Renal pelvis (tissue), 4 donors: ENCODE measurements around the gene ATP1A1. TPM values are rescaled to one million over a fixed set of nuclear protein-coding genes. Genes with fewer than 3 reads are reported as not detected.

Experiments
- DNase-seq: peaks from one replicate; pipeline ENCODE4 v3.0.0-alpha.2; 2013
- polyA plus RNA-seq, 3 donors: library from polyadenylated mRNA; unstranded; fragments of 120-200 nt; gene quantifications; one replicate each; pipeline ENCODE4 v1.2.1, GENCODE V29; 2013; ENCODE audit not compliant: insufficient read length in 3 of 3

The ATP1A1 gene
- polyA plus RNA-seq, 3 donors, result 758 to 858 (median 851) TPM

DNA sequence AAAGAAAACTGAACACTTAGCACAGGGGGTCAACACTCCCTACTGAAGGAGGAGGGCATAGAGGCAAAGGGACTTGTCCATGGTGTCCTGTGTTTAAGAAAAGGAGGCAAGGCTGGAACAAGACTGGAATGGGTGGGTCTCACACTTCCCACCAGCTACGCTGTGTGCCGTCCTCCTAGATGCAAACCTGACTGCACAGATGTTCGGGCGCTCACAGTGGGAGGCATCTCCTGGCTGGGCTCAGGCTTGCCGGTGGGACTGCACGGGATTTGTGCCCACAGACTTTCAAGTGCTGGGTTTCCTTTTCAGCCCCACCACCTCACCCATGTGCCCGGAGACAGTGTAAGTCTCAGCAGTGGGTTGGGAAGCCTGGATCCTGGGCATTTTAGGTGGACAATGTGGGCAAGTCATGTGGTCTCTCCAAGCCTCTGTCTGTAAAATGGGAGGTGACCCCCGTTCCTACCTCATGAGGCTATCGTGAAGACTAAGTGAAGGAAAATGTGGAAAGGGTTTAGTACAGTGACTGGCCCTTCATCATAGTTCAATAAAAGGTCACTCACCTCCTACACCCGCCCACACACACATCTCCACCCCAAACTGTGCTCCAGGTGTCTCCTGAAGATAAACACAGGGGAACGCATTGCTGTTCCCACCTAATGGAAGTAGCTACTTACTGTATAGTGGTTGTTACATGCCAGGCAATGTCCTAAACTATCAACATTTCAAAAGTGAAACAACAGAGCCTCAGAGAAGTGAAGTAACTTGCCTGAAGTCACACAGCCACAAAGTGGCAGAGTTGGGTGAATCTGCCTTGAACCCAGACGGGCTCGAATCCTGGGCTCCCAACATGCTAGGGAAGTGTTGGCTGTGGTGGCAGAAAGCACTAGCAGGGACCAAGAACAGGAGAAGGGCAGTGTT, 36.0 kb downstream of the ATP1A1 start:
- DNase-seq, result no peak

DNA sequence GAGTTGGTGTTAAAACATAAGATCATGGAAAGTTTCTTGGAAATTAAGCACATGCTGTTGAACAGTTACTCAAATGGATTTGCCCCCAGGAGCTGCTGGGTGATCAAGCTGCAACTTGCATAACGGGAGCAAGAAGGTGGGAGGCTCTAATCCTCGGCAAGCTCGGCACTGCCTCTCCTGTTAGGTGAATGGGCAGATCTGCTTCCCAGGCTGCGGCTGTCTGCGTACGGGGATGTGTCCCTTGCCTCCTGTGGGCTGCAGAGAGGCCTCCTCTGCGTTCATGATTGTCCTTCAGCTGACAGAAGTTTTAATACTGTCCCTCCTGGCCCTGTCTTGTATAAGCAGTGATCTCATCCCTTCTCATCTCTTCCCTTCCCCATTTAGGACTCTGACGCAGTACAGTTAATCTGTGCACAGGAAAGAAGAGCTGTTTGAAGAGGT, 36.7 kb downstream of the ATP1A1 start:
- no peak for DNase-seq

DNA sequence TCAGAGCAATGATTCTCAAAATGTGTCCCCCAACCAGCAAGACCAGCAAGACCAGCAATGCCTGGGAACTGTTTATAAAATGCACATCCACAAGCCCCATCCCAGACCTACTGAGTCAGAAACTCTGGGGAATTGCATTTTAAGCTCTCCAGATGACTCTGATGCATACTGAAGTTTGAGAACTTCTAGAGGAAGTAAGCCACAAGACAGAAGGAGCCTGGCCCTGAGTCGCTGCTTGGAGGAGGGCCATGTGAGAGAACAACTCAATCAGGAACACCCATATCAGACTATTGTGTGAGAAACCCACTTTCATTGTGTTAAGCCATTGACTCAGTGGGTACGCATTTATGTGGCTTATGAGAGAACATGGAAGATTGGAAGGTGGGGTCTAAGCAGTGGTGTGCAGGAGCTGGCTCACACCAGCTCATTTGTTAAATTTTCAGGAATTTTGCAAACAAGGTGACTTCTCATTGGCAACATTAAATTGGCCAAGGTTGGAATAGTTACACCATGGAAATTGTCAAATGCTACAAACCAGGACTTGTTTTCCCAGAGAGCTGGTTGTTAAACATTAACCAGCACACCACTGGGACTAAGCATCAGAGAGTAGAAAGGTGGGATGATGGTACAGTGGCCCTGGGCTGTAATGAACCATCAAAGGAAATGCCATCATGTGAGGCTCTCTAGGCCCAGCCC, 38.9 kb downstream of the ATP1A1 start:
- DNase-seq, result peak; percentile 29

DNA sequence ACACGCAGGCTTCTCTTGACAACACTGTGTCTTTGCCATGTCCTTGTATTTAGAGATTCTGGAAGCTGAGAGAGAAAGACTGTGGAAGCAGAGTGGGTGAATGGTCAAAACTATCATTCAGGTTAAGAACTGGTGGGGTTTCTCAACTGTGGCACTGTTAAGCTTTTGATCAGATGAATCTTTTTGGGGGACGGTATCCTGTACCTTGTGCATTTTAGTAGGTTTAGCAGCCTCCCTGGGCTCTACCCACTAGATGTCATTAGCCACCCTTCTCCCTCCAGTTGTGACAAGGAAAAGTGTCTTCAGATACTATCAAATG, 39.4 kb downstream of the ATP1A1 start:
- DNase-seq, result no peak

DNA sequence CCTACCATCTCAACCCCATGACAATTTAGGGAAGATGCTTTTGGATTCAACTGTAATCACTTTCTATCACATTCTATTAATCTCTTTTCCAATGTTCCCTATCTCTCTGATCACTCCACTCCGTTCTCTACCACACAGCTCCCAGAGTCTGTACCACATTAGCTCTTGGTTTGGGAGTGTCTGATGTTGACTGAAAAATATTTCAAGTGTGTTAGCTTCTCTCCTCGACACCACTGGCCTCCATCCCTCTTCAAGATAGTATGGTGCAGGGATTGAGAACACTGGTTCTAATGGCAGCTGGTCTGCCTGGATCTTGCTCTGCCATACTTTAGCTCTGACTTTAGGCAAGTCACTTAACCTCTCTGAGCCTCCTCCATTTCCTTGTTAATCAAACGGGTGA, 39.9 kb downstream of the ATP1A1 start:
- DNase-seq, result no peak

DNA sequence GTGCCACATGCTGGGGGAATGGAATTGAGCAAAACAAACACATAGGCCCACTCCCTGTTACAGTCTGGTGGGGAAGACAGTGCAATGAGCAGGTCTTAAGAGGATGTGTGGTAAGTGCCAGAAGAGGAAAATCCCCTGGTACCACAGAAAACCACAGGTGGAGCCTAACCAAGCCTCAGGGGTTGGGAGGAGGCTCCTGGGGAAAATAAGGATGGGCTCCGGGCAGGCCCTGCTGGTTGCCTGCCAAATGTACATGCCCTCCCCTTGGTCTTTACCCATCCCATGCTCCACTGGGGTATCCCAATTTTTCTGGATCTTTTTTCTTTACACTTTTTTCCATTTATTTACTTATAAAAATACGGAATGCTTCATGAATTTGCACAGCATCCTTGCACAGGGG, 40.4 kb downstream of the ATP1A1 start:
- no peak for DNase-seq

DNA sequence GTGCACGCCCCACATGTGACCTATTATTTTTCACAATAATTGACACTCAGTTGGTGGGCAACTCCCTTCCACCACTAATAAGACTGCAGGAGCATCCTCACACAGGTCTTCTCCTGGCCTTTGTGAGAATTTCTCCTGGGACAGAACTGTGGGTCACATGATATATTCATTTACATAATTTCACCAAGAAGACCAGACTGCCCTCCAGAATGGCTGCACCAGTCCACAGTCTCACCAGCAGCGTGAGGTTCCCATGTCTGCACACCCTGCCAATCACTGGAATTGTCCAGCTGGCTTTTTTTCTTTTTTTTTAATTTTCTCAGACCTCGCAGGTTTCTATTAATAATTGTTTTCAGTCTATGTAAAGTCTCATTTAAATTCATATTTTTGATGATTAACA, 41.3 kb downstream of the ATP1A1 start:
- no peak for DNase-seq

DNA sequence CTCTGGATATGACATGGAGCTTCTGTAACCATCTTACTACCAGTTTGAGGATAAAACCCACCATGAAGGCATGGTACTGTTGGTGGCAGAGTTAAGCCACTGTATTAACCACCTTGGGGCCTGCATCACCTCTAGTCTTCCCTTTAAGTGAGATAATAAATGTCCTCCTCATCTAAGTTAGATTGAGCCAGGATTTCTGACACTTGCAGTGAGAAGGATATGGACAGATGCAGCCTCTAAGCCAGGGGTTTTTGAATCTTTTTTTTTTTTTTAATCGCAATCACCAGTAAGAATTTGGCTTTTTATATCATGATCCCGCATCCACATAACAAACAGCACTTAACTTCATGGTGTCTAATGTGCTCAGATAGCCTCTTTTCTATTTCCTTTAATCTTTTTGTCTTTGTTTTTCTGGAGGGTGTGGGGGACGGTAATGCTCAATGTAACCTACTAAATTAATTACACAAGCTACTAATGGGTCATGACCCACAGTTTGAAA, 42.2 kb downstream of the ATP1A1 start:
- DNase-seq, result no peak

DNA sequence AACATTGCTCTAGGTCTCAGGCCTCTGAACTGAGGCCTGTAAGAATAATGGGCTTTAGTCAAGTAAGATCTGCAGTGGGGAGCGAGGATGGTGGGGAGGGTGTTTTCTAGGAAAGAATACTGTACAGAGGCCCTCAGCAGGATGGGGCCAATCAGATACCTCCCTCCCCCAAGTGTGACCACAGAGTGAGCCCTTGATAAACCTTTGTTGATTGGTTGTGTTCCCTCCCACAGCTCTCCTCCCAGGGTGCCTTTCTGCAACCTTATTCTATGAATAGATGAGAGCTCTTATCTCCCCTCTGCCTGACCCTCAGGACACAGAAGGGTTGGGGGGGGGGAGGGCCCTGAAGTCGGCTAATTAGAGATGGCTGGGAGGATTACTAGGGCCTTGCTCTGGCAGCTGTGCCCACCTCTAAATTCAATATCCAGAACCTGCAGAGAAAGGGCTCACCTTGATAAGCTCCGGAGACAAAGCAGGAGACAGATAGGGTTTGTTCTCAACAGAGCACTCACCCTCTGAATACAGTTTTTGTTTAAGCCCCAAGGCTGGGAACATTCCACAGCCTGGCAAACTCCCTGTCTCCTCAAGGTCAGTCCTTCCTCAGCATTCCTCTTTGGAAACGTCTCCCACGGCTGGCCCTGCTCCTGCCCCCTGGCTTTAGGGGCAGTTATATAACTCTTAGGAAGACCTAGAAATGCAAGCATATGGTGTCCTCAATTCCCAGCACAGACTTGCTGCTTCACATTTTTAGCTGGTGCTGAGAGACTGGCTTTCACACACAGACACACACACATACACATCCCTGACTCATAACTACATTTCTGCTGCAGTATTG, 42.9 kb downstream of the ATP1A1 start:
- no peak for DNase-seq

DNA sequence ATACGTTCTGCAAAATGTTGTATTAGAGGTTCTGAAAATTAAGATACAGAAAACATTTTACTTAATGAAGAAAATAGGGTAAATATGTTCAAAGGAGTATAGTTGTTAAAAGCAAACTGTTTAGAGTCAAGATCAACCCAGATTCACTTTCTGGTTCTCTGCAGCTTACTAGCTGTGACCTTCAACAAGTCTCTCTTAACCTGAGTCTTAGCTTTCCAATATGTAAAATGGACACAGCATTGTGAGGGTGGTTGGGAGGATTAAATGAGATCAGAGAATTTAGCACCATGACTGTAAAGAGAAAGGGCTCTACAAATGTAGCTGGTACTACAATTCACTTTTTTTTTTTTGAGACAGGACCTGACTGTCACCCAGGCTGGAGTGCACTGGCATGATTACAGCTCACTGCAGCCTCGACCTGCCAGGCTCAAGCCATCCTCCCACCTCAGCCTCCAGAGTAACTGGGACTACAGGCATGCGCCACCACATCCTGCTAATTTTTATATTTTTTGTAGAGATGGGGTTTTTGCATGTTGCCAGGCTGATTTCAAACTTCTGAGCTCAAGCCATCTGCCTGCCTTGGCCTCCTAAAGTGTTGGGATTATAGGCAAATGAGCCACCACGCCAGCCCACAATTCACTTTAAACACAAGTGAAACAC, 43.9 kb downstream of the ATP1A1 start:
- no peak for DNase-seq

DNA sequence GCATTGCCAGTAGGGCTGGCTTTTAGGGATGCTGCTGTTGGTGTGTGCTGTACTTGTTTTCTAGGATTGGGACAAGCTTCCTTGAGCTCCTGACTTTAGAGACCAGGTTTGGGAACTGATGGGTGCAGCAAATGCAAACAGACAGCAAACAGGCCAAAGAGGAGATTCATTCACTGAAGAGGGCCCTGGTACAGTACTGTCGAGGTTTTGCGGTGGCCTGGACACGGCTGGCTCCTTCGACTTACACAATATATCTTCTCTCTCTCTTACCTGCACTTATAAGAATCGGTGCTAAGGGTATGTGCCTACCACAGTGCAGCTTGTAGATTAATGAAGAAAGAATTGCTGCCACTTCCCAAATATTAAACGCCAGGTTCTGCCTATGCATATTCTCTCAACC, 44.6 kb downstream of the ATP1A1 start:
- DNase-seq, result no peak

DNA sequence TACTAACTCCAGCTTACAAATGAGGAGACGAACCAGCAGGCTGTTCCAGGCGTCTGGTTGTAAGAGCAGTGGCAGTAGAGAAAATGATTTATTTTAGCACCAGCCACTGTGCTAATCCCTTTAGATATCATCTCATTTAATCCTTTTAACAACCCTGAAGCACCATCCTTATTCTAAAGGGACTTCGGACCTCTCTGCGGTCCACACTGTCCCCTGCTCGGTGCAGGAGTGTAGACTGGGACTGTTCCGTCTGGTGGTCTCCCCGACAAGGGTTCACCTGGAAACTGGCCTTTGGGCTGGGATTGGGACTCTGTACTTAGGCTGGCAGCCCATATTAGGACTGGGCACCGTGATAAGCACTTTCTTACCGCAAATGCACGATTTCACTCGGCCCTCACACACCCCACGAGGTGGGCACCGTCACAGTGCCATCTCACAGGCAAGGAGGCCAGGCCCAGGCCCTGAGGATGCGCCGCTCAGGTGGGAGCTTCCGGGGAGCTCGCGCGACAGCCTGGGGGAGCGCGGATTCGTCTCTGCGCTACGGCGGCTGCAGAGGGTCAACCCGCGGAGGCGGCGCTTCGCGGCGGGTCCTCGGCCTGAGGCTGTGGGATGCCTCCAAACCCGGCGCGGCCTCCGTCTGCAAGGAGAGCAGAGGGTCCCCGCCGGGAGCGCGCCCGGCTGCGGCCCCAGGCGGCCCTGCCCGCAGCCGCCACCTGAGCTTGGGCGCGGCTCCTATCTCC, 45.2 kb downstream of the ATP1A1 start:
- peak; percentile 86 for DNase-seq

DNA sequence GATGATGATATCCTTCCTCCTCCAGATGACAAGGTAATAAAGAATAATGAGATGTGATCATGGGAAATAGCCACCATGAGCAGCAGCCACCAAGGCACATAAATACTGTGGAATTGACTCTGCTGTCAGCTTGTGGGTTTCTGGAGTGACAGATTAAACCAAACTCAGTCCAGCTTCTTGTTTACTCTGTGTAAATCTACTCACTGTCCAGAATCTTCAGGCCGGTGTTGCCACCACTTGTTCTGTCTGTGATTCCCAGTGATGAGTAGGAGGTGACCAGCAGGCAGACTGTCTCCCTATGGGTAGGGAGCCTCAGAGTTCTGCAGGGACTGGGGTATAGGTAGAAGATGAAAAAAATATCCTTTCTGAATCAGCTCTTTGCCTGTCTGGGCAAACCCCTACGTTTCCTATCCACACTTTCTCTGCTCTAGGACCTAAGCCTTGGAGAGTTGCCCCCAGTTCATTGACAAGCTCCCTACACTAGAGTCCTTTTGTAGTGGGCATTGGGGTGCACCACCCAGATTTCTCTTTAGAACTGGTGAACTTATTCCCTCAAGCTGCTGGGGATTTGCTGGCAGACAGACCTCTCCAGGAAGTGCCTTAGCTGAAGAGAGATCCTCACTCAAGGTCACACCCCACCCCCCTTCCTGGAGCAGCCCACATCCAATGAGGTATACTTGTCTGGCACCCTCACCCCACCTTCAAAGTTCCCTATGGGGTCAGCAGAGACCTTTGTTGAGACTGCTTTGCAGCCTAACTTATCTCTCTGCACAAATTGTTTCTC, 47.6 kb downstream of the ATP1A1 start:
- DNase-seq, result no peak

DNA sequence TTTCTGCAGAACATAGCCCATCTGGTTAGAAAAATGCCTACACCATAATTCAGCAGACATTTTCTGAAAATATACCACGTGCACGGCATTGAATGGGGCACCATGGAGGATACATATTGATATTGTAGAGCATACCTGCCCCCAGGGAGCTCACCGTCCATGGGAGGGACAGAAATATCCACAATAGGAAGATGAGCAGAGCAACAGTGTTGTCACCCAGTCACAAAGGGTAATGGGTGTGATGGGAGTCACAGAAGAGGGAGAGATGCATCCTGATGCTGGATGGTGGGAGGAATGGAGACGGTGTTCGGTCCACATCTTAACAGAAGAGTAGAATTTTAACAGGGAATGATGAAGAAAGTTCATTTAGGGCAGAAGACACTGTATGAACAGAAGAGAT, 51.4 kb downstream of the ATP1A1 start:
- no peak for DNase-seq

DNA sequence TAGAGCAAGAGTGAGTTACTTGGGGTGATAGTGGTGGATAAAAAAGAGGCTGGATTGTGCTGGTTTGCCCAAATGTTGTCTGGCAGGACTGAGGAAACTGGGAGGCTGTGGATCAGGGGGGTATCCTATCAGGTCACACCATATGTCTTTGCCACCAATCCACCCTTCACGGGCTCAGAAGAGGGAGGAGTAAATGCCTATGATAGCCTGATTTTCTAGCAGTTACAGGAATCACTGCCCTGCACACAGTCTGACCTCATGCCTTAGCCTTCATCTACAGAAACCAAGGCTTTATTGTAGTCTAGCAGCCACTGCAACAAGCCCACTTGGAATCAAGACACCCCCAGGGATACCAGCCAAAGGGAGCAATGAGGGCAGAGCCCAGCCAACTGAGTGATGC, 51.8 kb downstream of the ATP1A1 start:
- no peak for DNase-seq

DNA sequence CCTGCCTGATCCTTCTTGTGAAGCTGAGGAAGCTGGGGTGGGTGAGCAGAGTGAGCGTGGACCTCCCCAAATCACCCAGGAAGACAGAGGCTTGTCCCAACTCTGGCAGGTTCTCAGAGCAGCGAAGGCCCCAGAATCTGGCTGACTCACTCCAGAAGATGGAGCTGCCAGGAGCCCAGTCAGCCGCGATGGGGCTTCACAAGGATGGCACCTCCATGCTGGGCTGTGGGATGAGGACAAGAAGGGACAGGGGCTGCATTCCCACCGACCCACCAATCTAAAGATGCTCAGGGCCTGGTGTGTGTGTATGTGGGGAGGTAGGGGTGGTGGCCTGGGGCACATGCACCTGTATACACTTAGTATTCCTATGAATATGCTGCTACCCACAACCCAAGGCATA, 52.9 kb downstream of the ATP1A1 start:
- DNase-seq, result no peak

DNA sequence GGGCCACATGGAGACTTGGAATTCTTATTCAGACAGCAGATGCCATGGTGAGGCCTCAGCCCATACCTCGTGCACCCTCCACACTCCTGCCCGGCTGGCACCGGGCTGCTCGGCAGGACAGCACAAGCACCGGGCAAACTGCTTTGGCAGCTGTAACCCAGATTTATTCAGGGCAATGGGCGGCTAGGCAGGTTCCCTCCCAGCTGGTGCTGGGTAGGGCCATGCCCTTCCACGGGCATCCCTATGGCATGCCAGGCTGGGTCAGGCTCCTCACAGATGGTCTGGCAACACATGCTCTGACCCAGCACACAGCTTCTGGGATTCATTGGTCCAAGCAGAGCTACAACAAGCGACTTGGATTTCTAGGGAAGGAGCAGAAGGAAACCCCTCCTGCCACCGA, 53.4 kb downstream of the ATP1A1 start:
- no peak for DNase-seq

DNA sequence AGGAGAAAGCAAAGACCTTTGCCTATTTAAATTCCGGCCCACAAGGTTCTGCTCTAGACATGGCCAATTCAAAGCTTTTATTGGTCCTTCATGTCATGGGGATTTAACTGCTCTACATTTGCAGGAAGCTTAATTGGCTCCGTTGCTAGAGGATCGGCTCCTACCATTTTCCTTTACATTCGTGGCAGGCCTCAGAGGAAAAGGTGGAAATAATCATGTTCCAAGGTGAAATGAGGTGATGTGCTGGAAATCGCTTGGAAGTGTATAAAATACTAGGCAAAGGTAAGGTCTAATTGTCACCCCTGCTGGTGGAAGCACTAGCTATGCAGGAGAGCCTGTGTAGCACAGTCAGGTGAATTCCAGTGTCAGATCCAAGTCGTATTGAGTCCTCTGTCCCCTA, 55.5 kb downstream of the ATP1A1 start:
- DNase-seq, result no peak

DNA sequence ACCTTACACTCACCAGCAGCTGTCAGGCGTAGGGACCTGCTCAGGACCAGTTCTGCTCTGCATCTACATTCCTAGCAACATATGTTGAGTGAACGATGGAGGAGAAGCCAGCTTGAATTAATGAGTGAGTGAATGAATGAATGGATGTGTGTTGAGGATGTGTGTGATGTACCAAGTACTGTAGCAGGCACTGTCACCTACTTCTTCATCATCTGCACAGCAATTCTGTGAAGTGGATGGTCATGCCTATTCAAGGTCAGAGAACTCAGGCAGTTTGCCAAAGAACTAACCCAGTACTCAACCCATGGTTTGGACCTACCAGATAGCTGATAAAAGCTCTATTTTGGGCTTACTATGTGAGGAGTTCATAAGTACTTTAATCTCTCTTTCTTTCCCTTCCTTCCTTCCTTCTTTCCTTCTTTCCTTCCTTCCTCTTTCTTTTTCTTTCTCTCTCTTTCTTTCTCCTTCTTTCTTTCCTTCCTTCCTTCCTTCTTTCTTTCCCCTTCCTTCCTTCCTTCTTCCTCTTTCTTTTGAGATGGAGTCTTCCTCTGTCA, 56.9 kb downstream of the ATP1A1 start:
- DNase-seq, result no peak
